Spleen (tissue), 11 donors: ENCODE data around the gene ZBTB7C. TPM values are rescaled to one million over a fixed set of nuclear protein-coding genes. Genes with fewer than 3 reads are reported as not detected.

ENCODE experiments used
- DNase-seq: peaks from one replicate; pipeline ENCODE4 v3.0.0-alpha.2; 2020
- H3K27ac ChIP-seq, 8 donors: fragments of 200-600 bp; sonication (generic) in 7 of 8; 1 replicate in 4 of 8; 2 replicates in 4 of 8; pipeline versions ENCODE4 v1.5.0 to v1.8.0; 2016 to 2021; ENCODE audit warnings: inconsistent platforms in 4 of 8, mild to moderate bottlenecking in 4 of 8, moderate library complexity in 1 of 8
- H3K27me3 ChIP-seq, 7 donors: fragments of 200-600 bp; sonication (generic) in 6 of 7; replicated peaks in 1 of 7; 1 replicate in 4 of 7; 2 replicates in 3 of 7; pipeline versions ENCODE4 v1.5.0 to v1.8.0; 2016 to 2021; ENCODE audit warnings: inconsistent platforms in 3 of 7, mild to moderate bottlenecking in 1 of 7
- H3K36me3 ChIP-seq, 6 donors: fragments of 200-600 bp; sonication (generic) in 5 of 6; 1 replicate in 4 of 6; 2 replicates in 2 of 6; pipeline versions ENCODE4 v1.5.0 to v1.8.0; 2016 to 2021; ENCODE audit warnings: inconsistent platforms in 2 of 6
- H3K4me1 ChIP-seq, 6 donors: fragments of 200-600 bp; sonication (generic) in 5 of 6; 1 replicate in 3 of 6; 2 replicates in 3 of 6; pipeline versions ENCODE4 v1.5.0 to v1.8.0; 2016 to 2021; ENCODE audit warnings: inconsistent platforms in 3 of 6
- H3K4me3 ChIP-seq, 8 donors: fragments of 200-600 bp; sonication (generic) in 7 of 8; 1 replicate in 4 of 8; 2 replicates in 4 of 8; pipeline versions ENCODE4 v1.5.0 to v1.8.0; 2016 to 2021; ENCODE audit warnings: inconsistent platforms in 4 of 8, mild to moderate bottlenecking in 4 of 8, moderate library complexity in 2 of 8
- H3K9me3 ChIP-seq, 8 donors: fragments of 200-600 bp; sonication (generic) in 7 of 8; 1 replicate in 4 of 8; 2 replicates in 4 of 8; pipeline versions ENCODE4 v1.5.0 to v1.8.0; 2016 to 2021; ENCODE audit warnings: inconsistent platforms in 4 of 8
- CTCF ChIP-seq, 11 experiments: fragments of 200-600 bp in 7 of 11; fragments of 450-650 bp in 4 of 11; sonication (generic) in 4 of 11; IDR thresholded peaks in 8 of 11; conservative IDR thresholded peaks in 3 of 11; 1 replicate in 7 of 11; 2 replicates in 4 of 11; pipeline versions ENCODE4 v1.4.0 to v1.8.0; 2016 to 2021; ENCODE audit warnings: antibody characterized with exemption in 11 of 11, inconsistent platforms in 4 of 11, mild to moderate bottlenecking in 1 of 11
- POLR2A ChIP-seq, 3 donors: fragments of 450-650 bp; IDR thresholded peaks; one replicate each; pipeline ENCODE4 v1.5.1; 2017; ENCODE audit warnings: antibody characterized with exemption in 3 of 3, mild to moderate bottlenecking in 1 of 3
- POLR2AphosphoS5 ChIP-seq, 3 donors: sonication (generic); formaldehyde crosslinking; IDR thresholded peaks; one replicate each; pipeline ENCODE4 v1.5.1; 2017; ENCODE audit warnings: antibody characterized with exemption in 3 of 3
- WGBS, 5 donors: extraction: QIAGEN DNeasy Blood & Tissue Kit in 3 of 5; methylation state at CpG; one replicate each; pipeline versions ENCODE4 v1.1.5 to v1.1.7; 2013 to 2018; 5-methylcytosine and 5-hydroxymethylcytosine counted together
- intact Hi-C: fragments of 100-400 bp; cut with DNase I; formaldehyde crosslinking; loops from one replicate; pipeline ENCODE4 v1.15.0; 2023; ENCODE audit warnings: low total_unique reads
- polyA plus RNA-seq, 3 donors: library from polyadenylated mRNA; stranded (reverse); fragments of 200-250 nt; gene quantifications; one replicate each; pipeline ENCODE4 v1.2.1, GENCODE V29; 2013
- total RNA-seq, 7 donors: library from RNA; depleted of rRNA in 3 of 7; stranded (reverse); fragments of >200 nt in 3 of 7; fragmentation: NEBNext Ultra II Directional in 4 of 7; extraction: Animal tissue kit (Norgen Biotek cat#: 25700) in 4 of 7; gene quantifications; one replicate each; pipeline versions ENCODE4 v1.1.0 to v1.2.1, GENCODE V29; 2016 to 2021
- donor health status: healthy with polysubstance abuse.
- donor health status: DM: no; HTN: no; CAD: no; lungs with moderate emphysema.
- donor health status: DM: no; HTN: no; CAD: no.
- donor health status: Bipolar disorder and iron deficiency.
- donor health status: healthy.
- donor health status: DM: no; HTN: no; CAD: no.
- donor health status: DM: yes; HTN: yes; CAD: no.

The ZBTB7C gene
- total and polyA plus RNA-seq, 10 donors, result 1.00 to 64.2 (median 18.8) TPM

GRCh38 chr18:48157956-48158355 is 251.2 kb downstream of the ZBTB7C start:
- Histone ChIP-seq H3K4me3 (no peak overlapping the region), H3K27me3 (peaks cover 0 to 35% (median 5%) of the 10 kb centered on the region in 7 donors), H3K27ac (no peak overlapping the region), H3K36me3 (no peaks in the 10 kb centered on the region), H3K4me1 (peaks cover 11 to 65% (median 41%) of the 10 kb centered on the region in 6 donors), H3K9me3 (no peaks in the 10 kb centered on the region)
- TF ChIP-seq CTCF (IDR thresholded peaks at IDR 0.05 in 8 of 11, conservative IDR thresholded peaks at IDR 0.05 in 3 of 11), result no peak
- TF ChIP-seq POLR2AphosphoS5 (IDR thresholded peaks at IDR 0.05), result no peak
- no peak for TF ChIP-seq POLR2A (IDR thresholded peaks at IDR 0.05)
- 74 to 92% (median 83%) methylated on average over 4 of the region's 4 CpGs for WGBS, 5 donors
- intact Hi-C loops, result no loop called here
- no peak for DNase-seq

GRCh38 chr18:48155856-48156255 is 253.3 kb downstream of the ZBTB7C start:
- 64 to 86% (median 72%) methylated on average over 4 of the region's 4 CpGs for WGBS, 5 donors
- Histone ChIP-seq H3K27me3 (peaks cover 0 to 14% (median 0%) of the 10 kb centered on the region in 7 donors), H3K27ac (no peak overlapping the region)

GRCh38 chr18:48154828-48155227 is 254.4 kb downstream of the ZBTB7C start:
- TF ChIP-seq POLR2A (IDR thresholded peaks at IDR 0.05) (no peak), POLR2AphosphoS5 (IDR thresholded peaks at IDR 0.05) (no peak), CTCF (IDR thresholded peaks at IDR 0.05 in 8 of 11, conservative IDR thresholded peaks at IDR 0.05 in 3 of 11) (no peak)
- Histone ChIP-seq H3K36me3 (no peaks in the 10 kb centered on the region), H3K9me3 (no peaks in the 10 kb centered on the region), H3K27me3 (peaks cover 0 to 4% (median 0%) of the 10 kb centered on the region in 7 donors), H3K4me1 (peaks cover 0 to 47% (median 24%) of the 10 kb centered on the region in 6 donors), H3K27ac (peak overlapping the region in 4 of 8 donors; percentile 60 to 75 (median 64)), H3K4me3 (no peak overlapping the region)
- intact Hi-C loops, result no loop called here
- no peak for DNase-seq

More at GRCh38 chr18:48155856-48156255, 253.3 kb downstream of the ZBTB7C start:
- H3K9me3 ChIP-seq, result no peaks in the 10 kb centered on the region
- DNase-seq, result no peak
- H3K4me1 ChIP-seq, result peaks cover 0 to 57% (median 31%) of the 10 kb centered on the region in 6 donors
- TF ChIP-seq POLR2A (IDR thresholded peaks at IDR 0.05) (no peak), POLR2AphosphoS5 (IDR thresholded peaks at IDR 0.05) (no peak), CTCF (IDR thresholded peaks at IDR 0.05 in 8 of 11, conservative IDR thresholded peaks at IDR 0.05 in 3 of 11) (no peak)
- H3K36me3 ChIP-seq, result no peaks in the 10 kb centered on the region
- no peak overlapping the region for H3K4me3 ChIP-seq
- intact Hi-C loops, result no loop called here

- Histone ChIP-seq H3K27me3 (no peaks in the 10 kb centered on the region), H3K9me3 (no peaks in the 10 kb centered on the region), H3K36me3 (no peaks in the 10 kb centered on the region), H3K4me1 (peaks cover 0 to 45% (median 22%) of the 10 kb centered on the region in 6 donors), H3K4me3 (no peak overlapping the region), H3K27ac (peak overlapping the region; percentile 29 to 75 (median 56))
- WGBS, 5 donors, result 55 to 79% (median 75%) methylated on average over 7 of the region's 7 CpGs
- intact Hi-C loops, result no loop called here
- no peak for DNase-seq
- TF ChIP-seq POLR2AphosphoS5 (IDR thresholded peaks at IDR 0.05) (peak in 2 of 3 donors; percentile 54 to 76), POLR2A (IDR thresholded peaks at IDR 0.05) (no peak), CTCF (IDR thresholded peaks at IDR 0.05 in 8 of 11, conservative IDR thresholded peaks at IDR 0.05 in 3 of 11) (no peak)
These were observed 255.3 kb downstream of the ZBTB7C start for GRCh38 chr18:48153613-48154481.
